Trophoblast cell (in vitro differentiated cells and primary cell): ENCODE measurements around the gene CLDN11. TPM values are rescaled to one million over a fixed set of nuclear protein-coding genes. Genes with fewer than 3 reads are reported as not detected.
A peak's percentile ranks its signal among the peaks of the same experiment; 100 is the strongest.

Source experiments
- DNase-seq, 2 donors: peaks; one replicate each; pipeline ENCODE4 v3.0.0-alpha.2; 2016
- H2AFZ ChIP-seq: 2 replicates; pipeline ENCODE4 v1.6.1; 2013; ENCODE audit warnings: low read length, moderate library complexity, mild to moderate bottlenecking; ENCODE audit not compliant: insufficient read depth, poor library complexity
- H2AK5ac ChIP-seq: 2 replicates; pipeline ENCODE4 v1.6.1; 2013; ENCODE audit warnings: mild to moderate bottlenecking, low read length
- H2BK120ac ChIP-seq: 2 replicates; pipeline ENCODE4 v1.6.1; 2013; ENCODE audit warnings: low read length, mild to moderate bottlenecking, moderate library complexity; ENCODE audit not compliant: insufficient read depth, poor library complexity
- H2BK12ac ChIP-seq: 2 replicates; pipeline ENCODE4 v1.6.1; 2013; ENCODE audit warnings: mild to moderate bottlenecking, low read length, moderate library complexity
- H2BK5ac ChIP-seq: 2 replicates; pipeline ENCODE4 v1.6.1; 2013; ENCODE audit warnings: low read length, low read depth, moderate library complexity, mild to moderate bottlenecking; ENCODE audit not compliant: poor library complexity
- H3K14ac ChIP-seq: 2 replicates; pipeline ENCODE4 v1.6.1; 2013; ENCODE audit warnings: mild to moderate bottlenecking, low read length
- H3K18ac ChIP-seq: 2 replicates; pipeline ENCODE4 v1.6.1; 2013; ENCODE audit warnings: mild to moderate bottlenecking, low read length
- H3K23ac ChIP-seq: 2 replicates; pipeline ENCODE4 v1.6.1; 2013; ENCODE audit warnings: low read length
- H3K27ac ChIP-seq: 2 replicates; pipeline ENCODE4 v1.5.1; 2013; ENCODE audit warnings: low read depth, mild to moderate bottlenecking, inconsistent platforms, low read length, moderate library complexity
- H3K27me3 ChIP-seq: 2 replicates; pipeline ENCODE4 v1.6.1; 2013; ENCODE audit warnings: inconsistent platforms, mild to moderate bottlenecking, low read length, moderate library complexity; ENCODE audit not compliant: insufficient read depth
- H3K36me3 ChIP-seq, 2 experiments: 1 replicate in 1 of 2; 2 replicates in 1 of 2; pipeline ENCODE4 v1.6.1; 2013; ENCODE audit warnings: low read length in 2 of 2, mild to moderate bottlenecking in 2 of 2, moderate library complexity in 1 of 2; ENCODE audit not compliant: insufficient read depth in 2 of 2, control insufficient read depth in 1 of 2
- H3K4ac ChIP-seq: 2 replicates; pipeline ENCODE4 v1.6.1; 2013; ENCODE audit warnings: low read depth, mild to moderate bottlenecking, low read length, moderate library complexity
- H3K4me1 ChIP-seq, 2 experiments: 1 replicate in 1 of 2; 2 replicates in 1 of 2; pipeline ENCODE4 v1.6.1; 2013; ENCODE audit warnings: low read length in 2 of 2, mild to moderate bottlenecking in 2 of 2, moderate library complexity in 1 of 2; ENCODE audit not compliant: insufficient read depth in 2 of 2, control insufficient read depth in 1 of 2
- H3K4me2 ChIP-seq: 2 replicates; pipeline ENCODE4 v1.6.1; 2013; ENCODE audit warnings: inconsistent platforms, mild to moderate bottlenecking, low read length, moderate library complexity
- H3K4me3 ChIP-seq: 2 replicates; pipeline ENCODE4 v1.5.1; 2013; ENCODE audit warnings: mild to moderate bottlenecking, low read depth, low read length, inconsistent platforms
- H3K79me1 ChIP-seq: one replicate; pipeline ENCODE4 v1.6.1; 2013; ENCODE audit warnings: low read length
- H3K79me2 ChIP-seq: 2 replicates; pipeline ENCODE4 v1.6.1; 2013; ENCODE audit warnings: low read length, mild to moderate bottlenecking; ENCODE audit not compliant: control insufficient read depth, insufficient read depth, poor library complexity
- H3K9ac ChIP-seq: 2 replicates; pipeline ENCODE4 v1.6.1; 2013; ENCODE audit warnings: mild to moderate bottlenecking, low read length
- H3K9me3 ChIP-seq: 2 replicates; pipeline ENCODE4 v1.6.1; 2013; ENCODE audit warnings: low read depth, mild to moderate bottlenecking, control low read depth, inconsistent platforms, low read length; ENCODE audit not compliant: insufficient read depth
- H4K12ac ChIP-seq: 2 replicates; pipeline ENCODE4 v1.6.1; 2013; ENCODE audit warnings: low read depth, mild to moderate bottlenecking, low read length, moderate library complexity
- H4K8ac ChIP-seq: 2 replicates; pipeline ENCODE4 v1.6.1; 2013; ENCODE audit warnings: low read depth, mild to moderate bottlenecking, low read length, moderate library complexity
- H4K91ac ChIP-seq: one replicate; pipeline ENCODE4 v1.6.1; 2013; ENCODE audit warnings: low read depth, mild to moderate bottlenecking, low read length, moderate library complexity
- WGBS: extraction: QIAGEN DNeasy Blood & Tissue Kit; methylation state at CpG from one replicate; pipeline ENCODE4 v1.1.7; 2013; ENCODE audit warnings: missing lambda C conversion rate; ENCODE audit not compliant: insufficient read length, insufficient coverage; ENCODE audit errors: extremely low coverage; 5-methylcytosine and 5-hydroxymethylcytosine counted together
- polyA plus RNA-seq: library from polyadenylated mRNA; stranded (reverse); fragments of 200-250 nt; gene quantifications from 2 replicates; pipeline ENCODE4 v1.2.3, GENCODE V29; 2013

The CLDN11 gene
- polyA plus RNA-seq, result 0.27 and 0.35 TPM in 2 replicates

GRCh38 chr3:170418422-170419398 lies at the start of gene CLDN11:
TSS of gene CLDN11 (plus strand) at chr3:170418868. CDS start at chr3:170419067, 199 bp downstream.
- H3K4me3 ChIP-seq, result peak within 1 kb of the TSS; percentile 62
- H4K12ac ChIP-seq, result no peak within 1 kb of the TSS
- peaks cover 9% of the 10 kb centered on the region for H3K27me3 ChIP-seq
- H2BK5ac ChIP-seq, result no peak within 1 kb of the TSS
- H3K4me2 ChIP-seq, result peak within 1 kb of the TSS; percentile 76
- no peak within 1 kb of the TSS for H2AFZ ChIP-seq
- H3K9ac ChIP-seq, result no peak within 1 kb of the TSS
- H3K79me1 ChIP-seq, result no peaks in the 10 kb centered on the region
- H3K23ac ChIP-seq, result no peak within 1 kb of the TSS
- no CpG with 5 or more reads among the region's 79 CpGs for WGBS
- H3K9me3 ChIP-seq, result peaks cover 5% of the 10 kb centered on the region
- H3K79me2 ChIP-seq, result no peaks in the 10 kb centered on the region
- H2BK12ac ChIP-seq, result no peak within 1 kb of the TSS
- no peak within 1 kb of the TSS for H3K14ac ChIP-seq
- no peaks in the 10 kb centered on the region for H3K36me3 ChIP-seq
- peaks cover 0 to 7% of the 10 kb centered on the region in 2 experiments for H3K4me1 ChIP-seq
- DNase-seq, result peak in 1 of 2 donors; percentile 15
- H2BK120ac ChIP-seq, result no peak within 1 kb of the TSS
- no peak within 1 kb of the TSS for H3K4ac ChIP-seq
- H4K8ac ChIP-seq, result no peak within 1 kb of the TSS
- no peak within 1 kb of the TSS for H3K27ac ChIP-seq
- no peak within 1 kb of the TSS for H4K91ac ChIP-seq
- H2AK5ac ChIP-seq, result no peak within 1 kb of the TSS
- H3K18ac ChIP-seq, result no peak within 1 kb of the TSS

GRCh38 chr3:170368921-170369320 lies 49.7 kb upstream of the CLDN11 start:
- Histone ChIP-seq H3K79me1 (no peaks in the 10 kb centered on the region), H3K9ac (no peak overlapping the region)

DNA sequence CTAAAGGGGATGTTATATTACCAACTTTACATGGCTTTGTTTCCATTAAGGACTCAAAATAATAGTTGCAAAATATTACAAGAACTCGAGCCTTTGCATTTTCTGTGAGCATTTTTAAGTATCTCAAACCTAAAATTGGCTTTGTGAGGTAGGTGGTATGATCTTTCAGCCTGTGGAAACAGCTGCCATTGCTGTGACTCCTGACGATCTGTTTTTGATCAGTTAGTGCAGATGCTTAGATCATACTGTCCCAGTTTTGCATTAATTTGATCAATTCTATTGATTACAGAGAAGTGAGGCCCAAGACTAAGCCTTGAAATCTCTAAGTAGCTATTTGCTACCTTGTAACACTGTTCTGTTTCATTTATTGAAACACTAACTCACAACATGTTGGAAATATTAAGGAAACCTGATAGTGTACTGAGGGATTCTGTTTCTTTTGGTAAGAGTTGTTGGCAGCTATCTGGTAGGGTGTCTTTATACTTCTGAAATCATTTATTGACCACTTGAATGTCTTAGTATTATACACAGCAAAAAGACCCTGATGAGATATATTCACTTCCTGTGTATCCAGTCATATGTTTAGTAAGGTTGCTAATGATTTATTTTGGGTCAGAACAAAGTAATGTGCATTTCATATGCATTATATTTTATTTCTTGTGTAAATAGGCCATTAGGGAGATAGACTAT lies 46.3 kb upstream of the CLDN11 start:
- no peak overlapping the region for H2BK12ac ChIP-seq
- peaks cover 9% of the 10 kb centered on the region for H3K79me2 ChIP-seq
- no peaks in the 10 kb centered on the region for H3K9me3 ChIP-seq
- H3K4ac ChIP-seq, result no peak overlapping the region
- no peak overlapping the region for H4K91ac ChIP-seq
- H3K27ac ChIP-seq, result no peak overlapping the region
- H4K8ac ChIP-seq, result no peak overlapping the region
- H3K4me3 ChIP-seq, result no peak overlapping the region
- no peak overlapping the region for H3K14ac ChIP-seq
- no peaks in the 10 kb centered on the region for H3K27me3 ChIP-seq
- H2BK120ac ChIP-seq, result no peak overlapping the region
- no peak overlapping the region for H3K18ac ChIP-seq
- no peak overlapping the region for H3K4me2 ChIP-seq
- no peak overlapping the region for H3K23ac ChIP-seq
- H3K79me1 ChIP-seq, result no peaks in the 10 kb centered on the region
- H3K36me3 ChIP-seq, result peaks cover 22 to 23% of the 10 kb centered on the region in 2 experiments
- DNase-seq, result no peak
- H2AK5ac ChIP-seq, result no peak overlapping the region
- no peak overlapping the region for H2AFZ ChIP-seq
- no peak overlapping the region for H4K12ac ChIP-seq
- no peaks in the 10 kb centered on the region for H3K4me1 ChIP-seq
- no peak overlapping the region for H3K9ac ChIP-seq
- no peak overlapping the region for H2BK5ac ChIP-seq
- no CpG with 5 or more reads among the region's 2 CpGs for WGBS

More at GRCh38 chr3:170368921-170369320, 49.7 kb upstream of the CLDN11 start:
- no peak overlapping the region for H2BK12ac ChIP-seq
- no peaks in the 10 kb centered on the region for H3K9me3 ChIP-seq
- peak overlapping the region; percentile 96 for H3K4ac ChIP-seq
- H3K4me2 ChIP-seq, result no peak overlapping the region
- peaks cover 24 to 28% of the 10 kb centered on the region in 2 experiments for H3K36me3 ChIP-seq
- H3K4me3 ChIP-seq, result no peak overlapping the region
- no peak overlapping the region for H2BK120ac ChIP-seq
- no peak overlapping the region for H3K23ac ChIP-seq
- WGBS, result no CpG with 5 or more reads among the region's 2 CpGs
- H3K14ac ChIP-seq, result no peak overlapping the region
- H2AFZ ChIP-seq, result no peak overlapping the region
- peaks cover 4 to 8% of the 10 kb centered on the region in 2 experiments for H3K4me1 ChIP-seq
- no peak overlapping the region for H2BK5ac ChIP-seq
- no peak for DNase-seq
- no peaks in the 10 kb centered on the region for H3K27me3 ChIP-seq
- no peak overlapping the region for H3K27ac ChIP-seq
- no peak overlapping the region for H2AK5ac ChIP-seq
- H4K8ac ChIP-seq, result no peak overlapping the region
- peaks cover 7% of the 10 kb centered on the region for H3K79me2 ChIP-seq
- no peak overlapping the region for H4K91ac ChIP-seq
- H3K18ac ChIP-seq, result no peak overlapping the region
- H4K12ac ChIP-seq, result no peak overlapping the region

- Histone ChIP-seq H3K36me3 (peaks cover 54 to 59% of the 10 kb centered on the region in 2 experiments), H3K4me3 (no peak overlapping the region), H2BK12ac (no peak overlapping the region), H3K9me3 (no peaks in the 10 kb centered on the region), H3K14ac (no peak overlapping the region), H3K79me2 (no peaks in the 10 kb centered on the region), H3K23ac (no peak overlapping the region), H3K27me3 (no peaks in the 10 kb centered on the region), H3K4me2 (no peak overlapping the region), H3K18ac (no peak overlapping the region), H2BK120ac (no peak overlapping the region), H3K4me1 (no peaks in the 10 kb centered on the region), H3K27ac (no peak overlapping the region), H2AK5ac (no peak overlapping the region), H2BK5ac (no peak overlapping the region), H4K12ac (peak overlapping the region; percentile 62), H3K9ac (no peak overlapping the region), H3K4ac (no peak overlapping the region), H4K8ac (no peak overlapping the region), H4K91ac (no peak overlapping the region), H3K79me1 (no peaks in the 10 kb centered on the region), H2AFZ (no peak overlapping the region)
- no CpG with 5 or more reads among the region's 1 CpG for WGBS
- no peak for DNase-seq
Observed at GRCh38 chr3:170383567-170383966, 35.1 kb upstream of the CLDN11 start.
